GM18517 (cell line): ENCODE data around the gene NTMT2.

Experiments
- ATAC-seq: cut with Tn5 transposase; IDR thresholded peaks from one replicate; pipeline ENCODE4 v1.9.1; 2021; ENCODE audit warnings: mild to moderate bottlenecking, moderate library complexity; ENCODE audit not compliant: unreplicated experiment

The NTMT2 gene

DNA sequence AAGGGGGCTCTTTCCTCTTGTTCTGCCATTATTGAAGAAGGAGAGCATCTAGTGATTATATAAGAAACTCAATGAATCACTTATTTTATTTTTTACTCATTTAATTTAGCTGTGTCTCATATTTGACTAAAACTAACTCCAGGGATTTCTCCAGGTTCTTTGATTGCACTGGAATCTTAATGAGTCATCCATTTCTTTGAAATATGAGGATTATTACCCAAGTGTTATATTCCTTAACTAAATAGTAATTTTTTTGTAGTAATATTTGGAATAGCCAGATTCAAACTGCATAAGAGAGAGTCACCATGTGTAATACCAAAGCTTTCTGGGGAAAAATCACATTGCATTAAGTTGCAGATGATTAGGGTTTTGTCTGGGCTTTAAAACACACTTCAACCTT is 59.5 kb downstream of the NTMT2 start:
- ATAC-seq = no peak

DNA sequence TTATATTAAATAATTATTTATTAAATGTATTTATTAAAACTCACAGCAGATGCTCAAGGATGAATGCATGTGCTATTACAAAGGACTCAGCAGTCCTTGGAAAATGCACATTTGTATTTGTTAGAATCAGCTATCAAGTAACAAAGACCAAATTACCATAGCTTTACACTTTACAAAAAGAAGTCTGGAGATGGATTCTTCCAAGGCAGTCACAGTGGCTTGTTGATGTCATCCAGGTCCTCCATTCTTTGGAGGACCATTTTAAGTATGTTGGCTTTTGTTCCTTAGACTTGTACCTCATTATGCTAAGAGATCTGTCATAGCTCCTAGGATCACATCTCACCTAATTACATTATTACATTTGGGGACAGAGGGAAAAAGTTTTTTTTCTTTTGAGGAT is 63.4 kb downstream of the NTMT2 start:
- no peak for ATAC-seq

DNA sequence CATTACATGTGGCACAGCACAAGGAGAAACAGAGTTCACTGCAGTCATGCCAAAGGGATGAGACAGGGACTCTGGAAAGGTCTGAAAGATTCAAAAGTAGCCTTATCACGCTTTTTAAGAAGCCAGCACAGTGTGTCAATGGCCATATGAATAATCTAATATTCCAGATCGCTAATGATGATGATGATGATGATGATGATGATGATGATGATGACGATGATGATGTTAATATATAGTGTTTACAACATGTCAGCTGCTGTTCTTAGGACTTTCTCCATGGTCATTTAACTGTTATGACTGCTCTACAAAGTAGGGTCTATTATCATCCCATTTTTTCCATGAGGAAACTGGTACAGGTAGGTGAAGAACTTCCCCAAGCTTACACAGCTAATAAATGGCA is 64.4 kb downstream of the NTMT2 start:
- ATAC-seq = no peak

- ATAC-seq = no peak
Measured at GRCh38 chr1:170213596-170213995, 67.8 kb downstream of the NTMT2 start.

DNA sequence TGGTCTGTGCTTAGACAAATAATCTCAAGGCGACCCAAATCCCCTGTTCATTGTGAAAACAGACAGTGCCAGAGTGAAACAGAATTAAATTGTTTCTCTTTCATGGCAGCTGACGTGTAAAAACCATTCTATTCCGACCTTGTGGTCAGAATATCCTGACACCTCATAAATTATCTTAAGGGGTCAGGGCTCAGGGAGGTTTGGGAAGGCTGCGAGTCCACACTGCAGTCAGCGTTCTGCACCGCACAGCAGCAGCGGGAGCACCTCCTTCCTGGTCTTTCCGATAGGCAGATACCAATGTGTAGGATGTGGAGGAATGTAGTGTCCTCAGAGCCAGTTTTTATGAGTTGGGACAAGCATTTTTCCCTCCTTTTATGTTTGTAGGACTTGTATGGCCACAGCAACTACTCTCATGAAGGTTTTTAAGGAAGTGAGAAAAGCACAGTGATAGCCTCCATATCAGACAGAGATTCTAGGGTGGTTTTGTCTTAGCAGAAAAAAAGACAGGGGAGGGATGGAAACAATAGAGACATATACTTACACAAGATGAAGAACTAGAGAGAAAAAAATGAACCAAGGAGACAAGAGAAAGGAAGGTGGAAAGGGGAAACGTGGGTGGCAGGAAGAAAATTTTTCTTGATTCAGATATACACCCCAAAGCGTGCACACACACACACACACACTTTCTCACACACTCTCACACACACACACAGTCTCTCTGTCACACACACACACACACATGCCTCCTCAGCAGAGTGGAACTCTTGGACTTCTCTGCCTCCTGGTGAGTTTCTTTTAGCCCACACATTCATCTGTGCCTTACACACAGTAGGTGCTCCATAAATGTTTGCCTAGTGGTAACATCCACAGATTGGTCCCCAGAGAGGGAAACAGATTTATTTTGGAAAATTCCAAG is 68.6 kb downstream of the NTMT2 start:
- no peak for ATAC-seq

DNA sequence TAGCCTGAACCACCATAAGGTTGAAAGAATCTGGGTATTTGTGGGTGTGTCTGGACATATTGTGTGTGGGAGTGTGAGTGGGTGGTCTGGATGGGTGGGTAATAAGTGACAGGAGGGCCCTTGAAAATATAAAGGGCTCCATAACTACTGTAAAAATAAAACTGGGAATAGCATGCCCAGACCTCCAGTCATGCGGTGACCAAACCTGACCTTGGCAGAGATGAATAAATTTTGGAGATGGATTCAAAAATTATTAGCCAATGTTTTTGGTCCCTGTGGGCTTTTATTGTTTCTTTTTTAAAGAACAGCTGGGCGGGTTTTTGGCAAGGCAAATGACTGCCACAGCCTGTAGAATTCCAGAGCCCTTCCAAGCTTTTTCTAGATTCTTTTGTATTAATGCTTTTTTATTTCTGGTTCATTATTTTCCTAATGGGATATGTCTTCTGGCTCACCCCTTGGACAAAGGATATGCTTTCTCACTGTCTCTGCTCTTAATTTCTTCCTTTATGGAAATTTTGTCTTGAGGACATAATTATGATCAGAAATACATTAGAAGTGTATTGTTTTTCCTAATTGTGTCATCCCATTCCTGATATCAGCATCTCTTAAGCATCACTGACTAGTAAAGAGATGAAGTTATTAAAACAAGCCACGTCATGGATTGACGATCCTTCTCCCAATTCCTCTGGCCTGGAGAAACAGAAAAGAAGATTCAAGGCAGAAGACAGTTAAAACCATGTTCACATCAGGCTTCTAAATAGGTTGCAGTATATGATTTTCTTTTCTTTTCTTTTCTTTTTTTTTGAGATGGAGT is 69.5 kb downstream of the NTMT2 start:
- no peak for ATAC-seq

DNA sequence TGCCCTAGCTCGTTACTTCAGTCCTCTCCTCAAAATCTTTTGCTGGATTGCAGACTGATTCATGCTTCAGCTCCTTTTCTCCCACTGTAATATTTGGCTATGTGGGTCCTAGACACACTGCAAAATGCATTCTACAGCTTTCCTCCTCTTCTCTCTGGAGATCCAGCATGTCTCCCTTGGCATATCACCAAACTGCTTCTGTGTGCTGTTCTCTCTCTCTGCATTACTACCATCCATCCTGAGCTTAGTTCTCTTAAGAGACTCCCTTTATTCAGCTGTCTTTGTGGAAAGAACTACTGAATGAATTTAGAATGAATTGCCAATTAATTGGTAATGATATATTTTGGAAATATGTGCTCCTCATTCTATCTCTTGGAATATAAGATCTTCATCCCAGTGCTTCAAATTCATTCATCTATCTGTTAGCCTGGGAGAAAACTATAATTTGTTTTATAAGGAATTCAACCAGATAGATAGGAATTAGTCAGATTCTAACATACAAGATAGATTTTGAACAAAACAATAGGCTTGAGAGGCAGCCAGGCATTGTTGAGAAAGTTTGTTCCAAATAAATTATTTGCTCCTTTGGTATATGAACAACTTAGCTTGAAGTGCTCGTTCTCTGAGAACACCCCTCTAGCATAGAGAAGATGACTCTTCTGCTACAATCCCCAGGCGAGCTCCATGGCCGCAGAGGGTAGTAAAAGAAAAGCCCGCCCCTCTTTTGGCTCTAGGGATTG is 71.9 kb downstream of the NTMT2 start:
- no peak for ATAC-seq

- no peak for ATAC-seq
Measured at GRCh38 chr1:170218257-170218650, 72.5 kb downstream of the NTMT2 start.
